K562 (cell line): ENCODE data around the gene SLC34A1. TPM values are rescaled to one million over a fixed set of nuclear protein-coding genes. Genes with fewer than 3 reads are reported as not detected.

Experiments
- ATAC-seq: fragments of 200-7000 bp; cut with Tn5 transposase; 3 replicates; pipeline ENCODE4 v1.9.1; 2020; ENCODE audit warnings: moderate library complexity
- BruUV-seq: library from RNA; stranded (reverse); fragments of 400-500 nt; replicated peaks from 2 replicates; lab custom pipeline; 2021; lab: Mats Ljungman, UMichigan
- CTCF ChIA-PET: fragments of 300-600 bp; formaldehyde crosslinking; extraction: SDS; loops from one replicate; lab custom pipeline; 2021; ENCODE audit warnings: low intra/inter-chr PET ratio; lab: Yijun Ruan, JAX
- POLR2A ChIA-PET: fragments of 300-600, 350-650 bp; sonication (Branson Sonifier 250); formaldehyde crosslinking; extraction: SDS; loops from one replicate; lab custom pipeline; 2021; ENCODE audit warnings: antibody characterized with exemption, inconsistent platforms; lab: Yijun Ruan, JAX
- DNase-seq, 4 experiments: peaks; one replicate each; pipeline versions ENCODE4 v3.0.0 to v3.0.0-alpha.2; 2011 to 2018; ENCODE audit warnings: low spot score in 3 of 4, mixed read lengths in 3 of 4; ENCODE audit errors: extremely low read depth in 1 of 4
- FAIRE-seq: peaks from 2 replicates; lab custom pipeline; 2011; peaks lifted over from hg19 to GRCh38; lab: Jason Lieb, UNC
- H2AFZ ChIP-seq: 2 replicates; pipeline ENCODE4 v1.6.0; 2011; ENCODE audit warnings: low read depth, low read length, control low read depth, inconsistent platforms
- H3K27ac ChIP-seq: fragments of 200-600 bp; 3 replicates; pipeline ENCODE4 v1.8.0; 2011; ENCODE audit warnings: low read depth, mild to moderate bottlenecking, control low read depth, inconsistent platforms, low read length, moderate library complexity, mixed read lengths; ENCODE audit errors: extremely low read depth
- H3K27me3 ChIP-seq, 2 experiments: fragments of 300-600 bp in 1 of 2; 2 replicates in 1 of 2; 3 replicates in 1 of 2; pipeline versions ENCODE4 v1.6.0 to v1.8.0; 2011; ENCODE audit warnings: inconsistent platforms in 2 of 2, low read length in 2 of 2, mild to moderate bottlenecking in 1 of 2, mixed read lengths in 1 of 2, moderate library complexity in 1 of 2; ENCODE audit not compliant: control insufficient read depth in 2 of 2, insufficient read depth in 2 of 2
- H3K36me3 ChIP-seq: fragments of 300-600 bp; 3 replicates; pipeline ENCODE4 v1.8.0; 2011; ENCODE audit warnings: mild to moderate bottlenecking, low read length, inconsistent platforms; ENCODE audit not compliant: control insufficient read depth, insufficient read depth
- H3K4me1 ChIP-seq, 2 experiments: fragments of 200-600 bp in 1 of 2; replicated peaks in 1 of 2; 2 replicates in 1 of 2; 3 replicates in 1 of 2; pipeline versions ENCODE4 v1.5.1 to v1.8.0; 2011; ENCODE audit warnings: inconsistent platforms in 2 of 2, low read length in 2 of 2, mild to moderate bottlenecking in 1 of 2, mixed read lengths in 1 of 2, moderate library complexity in 1 of 2; ENCODE audit not compliant: control insufficient read depth in 2 of 2, insufficient read depth in 2 of 2
- H3K4me2 ChIP-seq: 2 replicates; pipeline ENCODE4 v1.6.1; 2011; ENCODE audit warnings: low read length, control low read depth, inconsistent platforms, mixed read lengths; ENCODE audit not compliant: insufficient read depth
- H3K4me3 ChIP-seq: fragments of 200-600 bp; sonication (generic), shearing (Covaris generic); 2 replicates; pipeline ENCODE4 v1.5.1; 2016; ENCODE audit warnings: control low read depth, inconsistent platforms
- H3K79me2 ChIP-seq: fragments of 200-600 bp; 3 replicates; pipeline ENCODE4 v1.8.0; 2011; ENCODE audit warnings: low read length, inconsistent platforms; ENCODE audit not compliant: control insufficient read depth, insufficient read depth
- H3K9ac ChIP-seq, 2 experiments: 2 replicates each; pipeline versions ENCODE4 v1.6.0 to v1.6.1; 2011; ENCODE audit warnings: low read depth in 2 of 2, low read length in 2 of 2, control low read depth in 1 of 2, inconsistent platforms in 1 of 2, mild to moderate bottlenecking in 1 of 2, mixed read lengths in 1 of 2; ENCODE audit not compliant: insufficient read depth in 1 of 2
- H3K9me1 ChIP-seq: one replicate; pipeline ENCODE4 v1.6.0; 2011; ENCODE audit warnings: inconsistent platforms, mild to moderate bottlenecking, low read length, moderate library complexity; ENCODE audit not compliant: control insufficient read depth, insufficient read depth
- H3K9me3 ChIP-seq: replicated peaks from 2 replicates; pipeline ENCODE4 v1.5.1; 2011; ENCODE audit warnings: low read depth, low read length, inconsistent platforms; ENCODE audit not compliant: control insufficient read depth, insufficient read depth
- H4K20me1 ChIP-seq: replicated peaks from 2 replicates; pipeline ENCODE4 v1.6.1; 2011; ENCODE audit warnings: low read length, inconsistent platforms, mixed read lengths; ENCODE audit not compliant: control insufficient read depth, insufficient read depth
- ARID3A ChIP-seq: IDR thresholded peaks from 2 replicates; pipeline ENCODE4 v1.6.1; 2012; ENCODE audit warnings: low read depth, low read length, improper control_type of control experiment, borderline replicate concordance
- ESRRA ChIP-seq: fragments of 450-650 bp; IDR thresholded peaks from 2 replicates; pipeline ENCODE4 v1.6.1; 2014; ENCODE audit warnings: low read depth, mild to moderate bottlenecking, moderate library complexity, borderline replicate concordance
- GATAD2B ChIP-seq: fragments of 450-650 bp; IDR thresholded peaks from 2 replicates; pipeline ENCODE4 v1.6.1; 2017; ENCODE audit warnings: mild to moderate bottlenecking, borderline replicate concordance
- THRA ChIP-seq: fragments of 450-650 bp; IDR thresholded peaks from 2 replicates; pipeline ENCODE4 v1.6.1; 2017; ENCODE audit warnings: mild to moderate bottlenecking, moderate library complexity
- ZNF384 ChIP-seq: IDR thresholded peaks from 2 replicates; pipeline ENCODE4 v1.6.1; 2012; ENCODE audit warnings: low read depth, low read length, improper control_type of control experiment
- WGBS: fragments of 100-300 bp; shearing (Covaris generic); methylation state at CpG from one replicate; pipeline ENCODE4 v1.1.6; 2016; ENCODE audit warnings: low coverage, mixed read lengths; ENCODE audit not compliant: insufficient coverage; ENCODE audit errors: missing lambda C conversion rate; 5-methylcytosine and 5-hydroxymethylcytosine counted together
- in situ Hi-C: fragments of 300-500 bp; cut with MboI; formaldehyde crosslinking; loops from 4 replicates; pipeline ENCODE4 v1.15.0; 2018; ENCODE audit warnings: inconsistent platforms, mixed read lengths
- intact Hi-C: fragments of 100-400 bp; cut with micrococcal nuclease; formaldehyde crosslinking; loops from 2 replicates; pipeline ENCODE4 v1.14.2; 2022
- polyA plus RNA-seq, 8 experiments: library from polyadenylated mRNA; depleted of rRNA in 4 of 8; stranded (reverse) in 5 of 8; unstranded in 3 of 8; fragments of >200 nt; fragmentation: Nextera tagmentation in 2 of 8; fragmentation: Illumina TruSeq in 1 of 8; extraction: Ambion mirVana in 2 of 8; extraction: Trizol in 1 of 8; gene quantifications; 2 replicates each; pipeline versions ENCODE4 v1.2.1 to v1.2.3, GENCODE V29; 2011 to 2014; ENCODE audit warnings: inconsistent platforms in 1 of 8, missing spikeins in 1 of 8
- total RNA-seq, 7 experiments: library from RNA; depleted of rRNA in 6 of 7; stranded (reverse); fragments of >200 nt in 6 of 7; fragmentation: Illumina TruSeq in 2 of 7; extraction: Trizol in 2 of 7; gene quantifications; 2 replicates each; pipeline versions ENCODE4 v1.2.1 to v1.2.3, GENCODE V29; 2011 to 2021; ENCODE audit warnings: low replicate concordance in 1 of 7

SLC34A1 gene
- total and polyA plus RNA-seq, 9 of the 15 experiments (the other 6 are each of a cell fraction or from before 2014, with no cell fraction given): not detected

GRCh38 chr5:177393990-177394389 is 9.8 kb downstream of the SLC34A1 start:
- ChIA-PET CTCF (no interaction called here), POLR2A (interaction anchor here (1.1 to 2.5 kb wide), 3 partner anchors 10 to 81 kb away, joined by 3 to 9 read pairs (median 4); no protein-coding TSS in a partner anchor)
- no peak overlapping the region for H3K9ac ChIP-seq
- no peaks in the 10 kb centered on the region for H4K20me1 ChIP-seq
- H3K9me3 ChIP-seq: no peaks in the 10 kb centered on the region
- intact Hi-C loops (no loop called here), in situ Hi-C loops (loop anchor here (5.0 to 10.0 kb wide), 2 partner anchors 53 to 671 kb away; partner anchors contain the start of gene PRR7)
- no peaks in the 10 kb centered on the region for H3K79me2 ChIP-seq
- H2AFZ ChIP-seq: no peak overlapping the region
- no peak for TF ChIP-seq ZNF384
- TF ChIP-seq THRA: no peak
- no peak for TF ChIP-seq ARID3A
- TF ChIP-seq GATAD2B: no peak
- TF ChIP-seq ESRRA: peak; percentile 78; the same call in 1 of the 2 replicates
- peaks cover 2 to 27% of the 10 kb centered on the region in 2 experiments; a peak in 3 of 5 replicates for H3K27me3 ChIP-seq
- WGBS: 21% methylated on average over 4 of the region's 5 CpGs
- BruUV-seq: no TSS peak
- H3K4me2 ChIP-seq: no peak overlapping the region
- no peak for ATAC-seq
- peaks cover 6 to 7% of the 10 kb centered on the region in 2 experiments; a peak in 3 of 5 replicates for H3K4me1 ChIP-seq
- no peak overlapping the region for H3K27ac ChIP-seq
- H3K4me3 ChIP-seq: no peak overlapping the region
- no peak for FAIRE-seq
- H3K36me3 ChIP-seq: no peaks in the 10 kb centered on the region
- no peaks in the 10 kb centered on the region for H3K9me1 ChIP-seq
- no peak for DNase-seq
